Neuronal stem cell (in vitro differentiated cells): ENCODE results near the gene CDA.

Experiments used
- DNase-seq: peaks from one replicate; pipeline ENCODE4 v3.0.0-alpha.2; 2013; ENCODE audit warnings: low spot score
- H2AFZ ChIP-seq: one replicate; pipeline ENCODE4 v1.6.1; 2013; ENCODE audit warnings: mild to moderate bottlenecking, low read length, inconsistent platforms
- H2AK5ac ChIP-seq: 2 replicates; pipeline ENCODE4 v1.6.1; 2013; ENCODE audit warnings: low read depth, mild to moderate bottlenecking, inconsistent platforms, low read length, moderate library complexity, mixed read lengths
- H2BK120ac ChIP-seq: 2 replicates; pipeline ENCODE4 v1.6.1; 2013; ENCODE audit warnings: low read depth, mild to moderate bottlenecking, inconsistent platforms, low read length, moderate library complexity, mixed read lengths
- H2BK12ac ChIP-seq: one replicate; pipeline ENCODE4 v1.6.1; 2013; ENCODE audit warnings: low read length, inconsistent platforms
- H2BK15ac ChIP-seq: 2 replicates; pipeline ENCODE4 v1.6.1; 2013; ENCODE audit warnings: mild to moderate bottlenecking, low read length, inconsistent platforms, mixed read lengths
- H2BK5ac ChIP-seq: one replicate; pipeline ENCODE4 v1.6.1; 2013; ENCODE audit warnings: inconsistent platforms, mild to moderate bottlenecking, low read length, moderate library complexity
- H3K14ac ChIP-seq: one replicate; pipeline ENCODE4 v1.6.1; 2013; ENCODE audit warnings: low read length, inconsistent platforms
- H3K18ac ChIP-seq: 2 replicates; pipeline ENCODE4 v1.6.1; 2013; ENCODE audit warnings: low read length, inconsistent platforms
- H3K23ac ChIP-seq: 2 replicates; pipeline ENCODE4 v1.6.1; 2013; ENCODE audit warnings: low read depth, mild to moderate bottlenecking, mixed read lengths, low read length, inconsistent platforms; ENCODE audit not compliant: poor library complexity
- H3K27ac ChIP-seq: replicated peaks from 3 replicates; pipeline ENCODE4 v1.5.1; 2013; ENCODE audit warnings: low read length, inconsistent platforms
- H3K27me3 ChIP-seq, 3 experiments: 2 replicates each; pipeline ENCODE4 v1.6.1; 2013; ENCODE audit warnings: low read length in 3 of 3, mild to moderate bottlenecking in 2 of 3, inconsistent platforms in 1 of 3, low read depth in 1 of 3, mixed read lengths in 1 of 3, moderate library complexity in 1 of 3; ENCODE audit not compliant: control insufficient read depth in 3 of 3, insufficient read depth in 3 of 3
- H3K36me3 ChIP-seq, 2 donors: replicated peaks in 1 of 2; 2 replicates each; pipeline ENCODE4 v1.6.1; 2013; ENCODE audit warnings: low read length in 2 of 2; ENCODE audit not compliant: control insufficient read depth in 2 of 2, insufficient read depth in 2 of 2
- H3K4ac ChIP-seq: 2 replicates; pipeline ENCODE4 v1.6.1; 2013; ENCODE audit warnings: inconsistent platforms, mild to moderate bottlenecking, low read length, moderate library complexity
- H3K4me1 ChIP-seq, 2 donors: 1 replicate in 1 of 2; 2 replicates in 1 of 2; pipeline ENCODE4 v1.6.1; 2013; ENCODE audit warnings: low read length in 2 of 2, low read depth in 1 of 2; ENCODE audit not compliant: control insufficient read depth in 2 of 2, insufficient read depth in 1 of 2
- H3K4me2 ChIP-seq: one replicate; pipeline ENCODE4 v1.6.1; 2013; ENCODE audit warnings: mild to moderate bottlenecking, low read length, inconsistent platforms; ENCODE audit not compliant: insufficient read depth, poor library complexity, severe bottlenecking
- H3K4me3 ChIP-seq, 2 donors: 2 replicates each; pipeline ENCODE4 v1.5.1; 2013; ENCODE audit warnings: low read length in 2 of 2, mild to moderate bottlenecking in 2 of 2, inconsistent platforms in 1 of 2, moderate library complexity in 1 of 2
- H3K79me1 ChIP-seq: one replicate; pipeline ENCODE4 v1.6.1; 2013; ENCODE audit warnings: low read depth, mild to moderate bottlenecking, inconsistent platforms, low read length, moderate library complexity
- H3K9ac ChIP-seq: one replicate; pipeline ENCODE4 v1.6.1; 2013; ENCODE audit warnings: mild to moderate bottlenecking, low read depth, low read length, inconsistent platforms; ENCODE audit not compliant: poor library complexity
- H3K9me3 ChIP-seq, 2 donors: replicated peaks in 1 of 2; 2 replicates each; pipeline versions ENCODE3 to v1.6.1; 2013; ENCODE audit warnings: low read length in 2 of 2, mild to moderate bottlenecking in 2 of 2, inconsistent platforms in 1 of 2, low read depth in 1 of 2, mixed read lengths in 1 of 2, moderate library complexity in 1 of 2; ENCODE audit not compliant: control insufficient read depth in 2 of 2, insufficient read depth in 1 of 2
- H4K8ac ChIP-seq: one replicate; pipeline ENCODE4 v1.6.1; 2013; ENCODE audit warnings: low read depth, mild to moderate bottlenecking, inconsistent platforms, low read length, moderate library complexity
- H4K91ac ChIP-seq: one replicate; pipeline ENCODE4 v1.6.1; 2013; ENCODE audit warnings: low read length, low read depth, mild to moderate bottlenecking, inconsistent platforms; ENCODE audit not compliant: poor library complexity
- WGBS, 2 donors: extraction: QIAGEN DNeasy Blood & Tissue Kit; methylation state at CpG; one replicate each; pipeline ENCODE4 v1.1.7; 2013; ENCODE audit warnings: missing lambda C conversion rate in 2 of 2, mixed read lengths in 1 of 2; ENCODE audit not compliant: insufficient read length in 2 of 2, insufficient replicate concordance in 1 of 2; ENCODE audit errors: extremely low coverage in 2 of 2; 5-methylcytosine and 5-hydroxymethylcytosine counted together

The CDA gene

GRCh38 chr1:20575541-20576336 lies 13.2 kb upstream of the CDA start:
- no CpG with 5 or more reads among the region's 10 CpGs for WGBS, 2 donors
- Histone ChIP-seq H3K23ac (peak overlapping the region; percentile 86), H2BK12ac (no peak overlapping the region), H2BK15ac (peak overlapping the region; percentile 87), H3K79me1 (no peaks in the 10 kb centered on the region), H2AK5ac (peak overlapping the region; percentile 64), H3K4ac (no peak overlapping the region), H3K9ac (peak overlapping the region; percentile 68), H2BK5ac (no peak overlapping the region), H4K91ac (peak overlapping the region; percentile 89), H3K4me3 (no peak overlapping the region), H3K27ac (peak overlapping the region; percentile 36), H3K14ac (peak overlapping the region; percentile 50), H3K4me2 (no peak overlapping the region), H4K8ac (peak overlapping the region; percentile 89), H2BK120ac (no peak overlapping the region), H2AFZ (peak overlapping the region; percentile 54), H3K36me3 (no peaks in the 10 kb centered on the region), H3K18ac (peak overlapping the region; percentile 83), H3K9me3 (peaks cover 0 to 2% of the 10 kb centered on the region in 2 donors), H3K27me3 (peaks cover 0 to 11% (median 0%) of the 10 kb centered on the region in 3 experiments), H3K4me1 (peaks cover 0 to 3% of the 10 kb centered on the region in 2 donors)
- no peak for DNase-seq

GRCh38 chr1:20578062-20578461 lies 10.8 kb upstream of the CDA start:
- H3K4me2 ChIP-seq, result no peak overlapping the region
- H2AK5ac ChIP-seq, result no peak overlapping the region
- no peak overlapping the region for H2BK12ac ChIP-seq
- H2AFZ ChIP-seq, result no peak overlapping the region
- WGBS, 2 donors, result no CpG with 5 or more reads among the region's 3 CpGs
- no peak overlapping the region for H3K14ac ChIP-seq
- no peak overlapping the region for H3K23ac ChIP-seq
- H3K9me3 ChIP-seq, result no peaks in the 10 kb centered on the region
- no peaks in the 10 kb centered on the region for H3K79me1 ChIP-seq
- no peaks in the 10 kb centered on the region for H3K36me3 ChIP-seq
- H4K91ac ChIP-seq, result no peak overlapping the region
- no peak overlapping the region for H2BK15ac ChIP-seq
- no peak overlapping the region for H3K4me3 ChIP-seq
- H3K18ac ChIP-seq, result no peak overlapping the region
- DNase-seq, result no peak
- no peak overlapping the region for H2BK120ac ChIP-seq
- H3K4ac ChIP-seq, result no peak overlapping the region
- H4K8ac ChIP-seq, result no peak overlapping the region
- H3K4me1 ChIP-seq, result peaks cover 0 to 3% of the 10 kb centered on the region in 2 donors
- H2BK5ac ChIP-seq, result no peak overlapping the region
- H3K27me3 ChIP-seq, result peaks cover 0 to 10% (median 0%) of the 10 kb centered on the region in 3 experiments
- H3K27ac ChIP-seq, result no peak overlapping the region
- H3K9ac ChIP-seq, result no peak overlapping the region

- Histone ChIP-seq H2BK120ac (no peak overlapping the region), H2BK12ac (no peak overlapping the region), H3K27me3 (peaks cover 0 to 10% (median 0%) of the 10 kb centered on the region in 3 experiments), H2BK5ac (no peak overlapping the region), H2AFZ (no peak overlapping the region), H3K23ac (no peak overlapping the region), H4K8ac (no peak overlapping the region), H3K9ac (no peak overlapping the region), H3K27ac (no peak overlapping the region), H2AK5ac (no peak overlapping the region), H3K4me1 (peaks cover 0 to 3% of the 10 kb centered on the region in 2 donors), H4K91ac (no peak overlapping the region), H2BK15ac (no peak overlapping the region), H3K4ac (no peak overlapping the region), H3K4me2 (no peak overlapping the region), H3K9me3 (no peaks in the 10 kb centered on the region), H3K79me1 (no peaks in the 10 kb centered on the region), H3K18ac (no peak overlapping the region), H3K14ac (no peak overlapping the region), H3K4me3 (no peak overlapping the region), H3K36me3 (no peaks in the 10 kb centered on the region)
- WGBS, 2 donors, result no CpG with 5 or more reads among the region's 13 CpGs
- DNase-seq, result no peak
Measured at GRCh38 chr1:20578721-20579395, 10.0 kb upstream of the CDA start.

- H3K36me3 ChIP-seq, result no peaks in the 10 kb centered on the region
- no peak overlapping the region for H3K4me3 ChIP-seq
- WGBS, 2 donors, result no CpG with 5 or more reads among the region's 2 CpGs
- H3K4me2 ChIP-seq, result no peak overlapping the region
- DNase-seq, result no peak
- no peak overlapping the region for H2BK120ac ChIP-seq
- H3K79me1 ChIP-seq, result no peaks in the 10 kb centered on the region
- no peak overlapping the region for H2BK12ac ChIP-seq
- no peak overlapping the region for H4K8ac ChIP-seq
- no peak overlapping the region for H3K14ac ChIP-seq
- H2AK5ac ChIP-seq, result no peak overlapping the region
- H3K27ac ChIP-seq, result no peak overlapping the region
- no peak overlapping the region for H2BK15ac ChIP-seq
- H3K18ac ChIP-seq, result no peak overlapping the region
- no peak overlapping the region for H2AFZ ChIP-seq
- no peak overlapping the region for H3K9ac ChIP-seq
- H3K4ac ChIP-seq, result no peak overlapping the region
- no peak overlapping the region for H2BK5ac ChIP-seq
- peaks cover 0 to 6% of the 10 kb centered on the region in 2 donors for H3K4me1 ChIP-seq
- peaks cover 0 to 24% (median 0%) of the 10 kb centered on the region in 3 experiments for H3K27me3 ChIP-seq
- H3K9me3 ChIP-seq, result no peaks in the 10 kb centered on the region
- H4K91ac ChIP-seq, result no peak overlapping the region
- H3K23ac ChIP-seq, result no peak overlapping the region
Measured at GRCh38 chr1:20584890-20585289, 4.0 kb upstream of the CDA start.
